GM21528 (cell line): ENCODE results near the gene CD72.

Source experiments
- ATAC-seq: cut with Tn5 transposase; IDR thresholded peaks from one replicate; pipeline ENCODE4 v1.9.1; 2021; ENCODE audit warnings: mild to moderate bottlenecking, moderate library complexity; ENCODE audit not compliant: unreplicated experiment, low FRiP score

CD72 gene

GRCh38 chr9:35560625-35561337 lies 57.4 kb downstream of the CD72 start:
- no peak for ATAC-seq
